Activated CD4-positive, alpha-beta memory T cell treated with anti-CD3 and anti-CD28 coated beads, Interleukin-2, amount 10 ng/mL, durations not matched to agents 7 days and 5 days (primary cell): Measurements from ENCODE around the gene GPC2. TPM values are rescaled to one million over a fixed set of nuclear protein-coding genes. Genes with fewer than 3 reads are reported as not detected.

Experiments used
- CTCF ChIA-PET: fragments of 350-600 bp; sonication (Branson Sonifier 250); formaldehyde crosslinking; loops from one replicate; lab custom pipeline; 2021; ENCODE audit warnings: antibody characterized with exemption, inconsistent platforms; lab: Charles Lee
- POLR2A ChIA-PET: fragments of 350-600 bp; sonication (Branson Sonifier 250); formaldehyde crosslinking; loops from one replicate; lab custom pipeline; 2021; ENCODE audit warnings: antibody characterized with exemption; lab: Charles Lee
- DNase-seq: peaks from one replicate; pipeline ENCODE4 v3.0.0-alpha.2; 2020
- H3K27ac Mint-ChIP-seq: one replicate; pipeline ENCODE4 v1.8.0; 2021; ENCODE audit warnings: mild to moderate bottlenecking, mixed read lengths
- H3K27me3 Mint-ChIP-seq: one replicate; pipeline ENCODE4 v1.8.0; 2021; ENCODE audit warnings: mixed read lengths
- H3K36me3 Mint-ChIP-seq: one replicate; pipeline ENCODE4 v1.8.0; 2021; ENCODE audit warnings: low read depth, mixed read lengths
- H3K4me1 Mint-ChIP-seq: one replicate; pipeline ENCODE4 v1.8.0; 2021; ENCODE audit warnings: mixed read lengths
- H3K4me3 Mint-ChIP-seq: one replicate; pipeline ENCODE4 v1.8.0; 2021; ENCODE audit warnings: mild to moderate bottlenecking, mixed read lengths
- H3K9me3 Mint-ChIP-seq: one replicate; pipeline ENCODE4 v1.8.0; 2021; ENCODE audit warnings: mixed read lengths
- total RNA-seq, 2 experiments: library from RNA; stranded (reverse); gene quantifications; one replicate each; pipeline ENCODE4 v1.2.3, GENCODE V29; 2021

Gene GPC2
- total RNA-seq, 2 experiments from 2014 or later = 3.8 to 4.8 TPM

DNA sequence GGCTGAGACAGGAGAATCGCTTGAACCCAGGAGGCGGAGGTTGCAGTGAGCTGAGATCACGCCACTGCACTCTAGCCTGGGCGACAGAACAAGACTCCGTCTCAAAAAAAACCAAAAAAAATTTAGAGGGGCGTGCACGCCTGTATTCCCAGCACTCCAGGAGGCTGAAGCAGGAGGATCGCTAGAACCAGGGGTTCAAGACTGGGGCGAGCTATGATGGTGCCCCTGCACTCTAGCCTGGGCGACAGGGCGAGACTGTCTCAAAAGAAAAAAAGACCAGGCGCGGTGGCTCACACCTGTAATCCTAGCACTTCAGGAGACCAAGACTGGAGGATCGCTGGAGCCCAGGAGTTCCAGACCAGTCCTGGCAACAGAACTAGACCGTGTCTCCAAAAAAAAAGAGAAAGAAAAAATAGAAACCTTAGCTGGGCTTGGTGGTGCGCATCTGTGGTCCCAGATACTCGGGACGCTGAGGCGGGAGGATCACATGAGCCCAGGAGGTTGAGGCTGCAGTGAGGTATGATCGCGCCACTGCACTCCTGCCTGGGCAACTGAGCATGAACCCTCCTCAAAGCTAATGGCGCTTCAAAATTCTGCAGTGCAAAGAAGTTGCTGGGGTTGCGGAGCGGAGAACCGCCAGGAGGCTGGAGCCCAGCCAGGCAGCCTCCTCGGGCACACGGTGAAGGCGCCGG is 50.8 kb downstream of the GPC2 start:
- POLR2A ChIA-PET = interaction anchor here (0.5 to 5.8 kb wide), 20 partner anchors 11 to 580 kb away, joined by 3 to 81 read pairs (median 5); partner anchors contain the start of genes AP4M1, COPS6, MCM7 and MEPCE
- H3K9me3 Mint-ChIP-seq = no peaks in the 10 kb centered on the region
- DNase-seq = no peak
- H3K36me3 Mint-ChIP-seq = peaks cover 32% of the 10 kb centered on the region
- peak overlapping the region; percentile 100 for H3K4me3 Mint-ChIP-seq
- CTCF ChIA-PET = interaction anchor here (0.6 to 2.1 kb wide), 6 partner anchors 15 to 319 kb away, joined by 3 to 5 read pairs (median 4); partner anchors contain the start of gene LAMTOR4
- peaks cover 36% of the 10 kb centered on the region for H3K4me1 Mint-ChIP-seq
- H3K27me3 Mint-ChIP-seq = no peaks in the 10 kb centered on the region
- peak overlapping the region; percentile 100 for H3K27ac Mint-ChIP-seq

DNA sequence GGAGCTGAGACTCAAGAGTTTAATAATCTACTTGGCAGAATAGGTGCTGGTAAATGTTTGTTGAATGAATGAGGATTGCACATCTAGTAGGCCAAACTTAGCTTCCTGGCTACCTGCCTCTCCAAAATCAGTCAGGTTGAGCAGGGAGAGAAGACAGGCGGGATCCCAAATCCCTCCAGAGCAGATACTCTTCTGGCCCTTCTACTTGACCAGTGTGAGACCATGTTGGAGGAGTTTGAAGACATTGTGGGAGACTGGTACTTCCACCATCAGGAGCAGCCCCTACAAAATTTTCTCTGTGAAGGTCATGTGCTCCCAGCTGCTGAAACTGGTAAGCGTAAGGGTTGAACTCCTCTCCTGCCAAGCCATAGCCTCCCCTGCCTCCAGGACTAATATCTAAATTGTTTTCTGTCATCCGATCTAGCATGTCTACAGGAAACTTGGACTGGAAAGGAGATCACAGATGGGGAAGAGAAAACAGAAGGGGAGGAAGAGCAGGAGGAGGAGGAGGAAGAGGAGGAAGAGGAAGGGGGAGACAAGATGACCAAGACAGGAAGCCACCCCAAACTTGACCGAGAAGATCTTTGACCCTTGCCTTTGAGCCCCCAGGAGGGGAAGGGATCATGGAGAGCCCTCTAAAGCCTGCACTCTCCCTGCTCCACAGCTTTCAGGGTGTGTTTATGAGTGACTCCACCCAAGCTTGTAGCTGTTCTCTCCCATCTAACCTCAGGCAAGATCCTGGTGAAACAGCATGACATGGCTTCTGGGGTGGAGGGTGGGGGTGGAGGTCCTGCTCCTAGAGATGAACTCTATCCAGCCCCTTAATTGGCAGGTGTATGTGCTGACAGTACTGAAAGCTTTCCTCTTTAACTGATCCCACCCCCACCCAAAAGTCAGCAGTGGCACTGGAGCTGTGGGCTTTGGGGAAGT is 52.6 kb downstream of the GPC2 start:
- ChIA-PET CTCF (interaction anchor here (0.7 to 2.1 kb wide), 2 partner anchors 24 to 127 kb away, joined by 5 read pairs; partner anchors contain the start of gene LAMTOR4), POLR2A (interaction anchor here (0.9 to 5.8 kb wide), 6 partner anchors 19 to 220 kb away, joined by 3 to 81 read pairs (median 5); partner anchors contain the start of genes AP4M1, MCM7, PVRIG and ZKSCAN1)
- H3K27me3 Mint-ChIP-seq = no peaks in the 10 kb centered on the region
- peaks cover 42% of the 10 kb centered on the region for H3K4me1 Mint-ChIP-seq
- peaks cover 32% of the 10 kb centered on the region for H3K36me3 Mint-ChIP-seq
- H3K27ac Mint-ChIP-seq = peak overlapping the region; percentile 31
- peak overlapping the region; percentile 17 for H3K4me3 Mint-ChIP-seq
- no peak for DNase-seq
- H3K9me3 Mint-ChIP-seq = no peaks in the 10 kb centered on the region

DNA sequence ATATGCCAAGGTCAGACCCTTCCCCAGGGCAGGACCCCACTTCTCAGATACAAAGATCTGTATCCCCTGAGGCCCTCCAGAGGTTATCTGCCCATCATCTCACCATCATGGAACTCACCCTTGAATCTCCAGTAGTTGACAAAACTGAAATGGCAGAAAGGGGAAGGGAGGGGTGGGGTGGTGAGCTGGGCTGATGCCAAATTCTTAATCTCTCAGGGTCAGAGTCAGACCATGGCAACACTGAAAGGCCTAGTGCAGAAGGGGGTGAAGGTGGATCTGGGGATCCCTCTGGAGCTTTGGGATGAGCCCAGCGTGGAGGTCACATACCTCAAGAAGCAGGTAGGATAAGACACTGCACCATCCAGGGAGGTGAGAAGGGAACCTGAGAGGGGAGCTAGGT is 54.6 kb downstream of the GPC2 start:
- Mint-ChIP-seq H3K4me3 (no peak overlapping the region), H3K27me3 (no peaks in the 10 kb centered on the region), H3K4me1 (peaks cover 45% of the 10 kb centered on the region), H3K36me3 (peaks cover 36% of the 10 kb centered on the region), H3K27ac (no peak overlapping the region), H3K9me3 (no peaks in the 10 kb centered on the region)
- no peak for DNase-seq
- CTCF ChIA-PET = no interaction called here
- POLR2A ChIA-PET = interaction anchor here (5.8 kb wide), 1 partner anchor 21 kb away, joined by 81 read pairs; the partner anchor contains the start of genes AP4M1 and MCM7

DNA sequence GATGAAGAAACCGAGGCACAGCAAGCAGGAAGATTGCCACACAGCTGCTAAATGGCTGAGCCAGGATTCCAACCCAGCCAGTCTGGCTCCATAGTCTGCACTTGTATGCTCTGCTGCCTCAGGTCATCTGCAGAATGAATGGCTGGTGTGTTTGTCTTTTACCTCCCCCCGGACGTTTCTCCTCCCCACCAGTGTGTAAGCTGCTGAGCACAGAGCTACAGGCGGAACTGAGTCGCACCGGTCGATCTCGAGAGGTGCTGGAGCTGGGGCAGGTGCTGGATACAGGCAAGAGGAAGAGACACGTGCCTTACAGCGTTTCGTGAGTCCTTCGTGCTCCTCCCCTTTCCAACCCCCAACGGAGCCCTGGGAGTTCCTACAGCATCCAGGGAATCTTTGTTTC is 55.1 kb downstream of the GPC2 start:
- ChIA-PET CTCF (no interaction called here), POLR2A (interaction anchor here (5.8 kb wide), 1 partner anchor 21 kb away, joined by 81 read pairs; the partner anchor contains the start of genes AP4M1 and MCM7)
- no peaks in the 10 kb centered on the region for H3K27me3 Mint-ChIP-seq
- H3K4me3 Mint-ChIP-seq = no peak overlapping the region
- H3K27ac Mint-ChIP-seq = no peak overlapping the region
- H3K9me3 Mint-ChIP-seq = no peaks in the 10 kb centered on the region
- H3K4me1 Mint-ChIP-seq = peaks cover 45% of the 10 kb centered on the region
- H3K36me3 Mint-ChIP-seq = peaks cover 36% of the 10 kb centered on the region
- no peak for DNase-seq

DNA sequence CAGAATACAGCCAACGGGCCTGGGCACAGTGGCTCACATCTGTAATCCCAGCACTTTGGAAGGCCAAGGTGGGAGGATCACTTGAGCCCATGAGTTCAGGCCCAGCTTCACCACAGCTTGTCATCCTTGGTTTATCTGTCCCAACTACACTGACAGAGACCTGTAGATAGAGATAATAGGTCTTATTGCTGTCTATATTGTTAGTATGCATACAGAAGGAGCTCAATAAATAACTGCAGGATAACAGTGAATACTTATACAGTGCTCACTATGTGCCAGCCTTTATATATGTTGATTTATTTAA is 56.5 kb downstream of the GPC2 start:
- POLR2A ChIA-PET = interaction anchor here (0.6 to 2.2 kb wide), 11 partner anchors 8 to 754 kb away, joined by 3 to 56 read pairs (median 4); partner anchors contain the start of genes AP4M1, LAMTOR4, MCM7 and SRRT
- Mint-ChIP-seq H3K36me3 (peaks cover 37% of the 10 kb centered on the region), H3K4me1 (peaks cover 44% of the 10 kb centered on the region), H3K9me3 (no peaks in the 10 kb centered on the region), H3K4me3 (peak overlapping the region; percentile 86), H3K27me3 (no peaks in the 10 kb centered on the region), H3K27ac (peak overlapping the region; percentile 82)
- DNase-seq = no peak
- CTCF ChIA-PET = interaction anchor here (0.6 to 2.4 kb wide), 3 partner anchors 9 to 19 kb away, joined by 3 to 15 read pairs (median 11); partner anchors contain the start of genes AP4M1 and MCM7

DNA sequence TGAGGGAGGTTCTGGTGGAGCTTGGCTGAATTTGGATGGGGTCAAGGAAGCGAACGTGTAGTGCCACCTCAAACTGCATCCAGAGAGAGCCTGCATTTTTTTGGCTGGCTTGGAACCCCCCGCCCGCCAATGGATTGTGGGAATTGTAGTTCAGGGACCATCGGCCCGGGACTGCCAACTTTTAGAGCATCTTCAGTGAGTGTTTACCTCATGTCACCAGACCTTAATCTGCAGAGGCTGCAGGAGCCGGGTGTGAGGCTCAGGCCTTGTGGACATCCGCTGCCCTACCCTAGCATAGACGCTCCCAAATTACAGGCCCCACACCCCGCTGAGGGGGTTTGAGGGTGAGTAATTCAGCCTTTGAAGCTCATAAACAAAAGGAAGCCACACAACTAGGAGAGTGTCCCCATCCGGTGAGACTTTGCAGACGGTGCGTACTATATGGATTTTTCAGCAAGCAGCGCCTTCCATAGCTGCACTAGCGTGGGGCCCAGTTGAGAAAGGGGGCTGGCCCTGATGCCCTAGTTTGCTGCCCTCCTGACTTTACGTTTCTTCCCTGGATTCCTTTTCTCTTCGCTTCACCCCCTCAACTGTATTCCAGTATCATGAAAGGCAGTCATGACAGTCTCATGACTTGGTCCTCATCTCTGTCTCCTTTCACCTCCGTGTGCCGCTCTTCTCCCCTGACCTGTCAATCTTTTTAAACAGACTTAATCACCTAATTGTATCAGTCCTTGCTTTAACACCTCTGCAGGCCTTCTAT is 57.0 kb downstream of the GPC2 start:
- ChIA-PET CTCF (interaction anchor here (0.6 to 2.4 kb wide), 3 partner anchors 10 to 18 kb away, joined by 3 to 15 read pairs (median 11); partner anchors contain the start of genes AP4M1 and MCM7), POLR2A (interaction anchor here (0.6 to 2.2 kb wide), 12 partner anchors 9 to 754 kb away, joined by 3 to 56 read pairs (median 4); partner anchors contain the start of genes AP4M1, LAMTOR4, MCM7 and SRRT)
- no peaks in the 10 kb centered on the region for H3K9me3 Mint-ChIP-seq
- H3K4me1 Mint-ChIP-seq = peaks cover 39% of the 10 kb centered on the region
- H3K27ac Mint-ChIP-seq = peak overlapping the region; percentile 82
- H3K27me3 Mint-ChIP-seq = no peaks in the 10 kb centered on the region
- peak; percentile 80 for DNase-seq
- H3K36me3 Mint-ChIP-seq = peaks cover 33% of the 10 kb centered on the region
- peak overlapping the region; percentile 86 for H3K4me3 Mint-ChIP-seq

Other genes with a start within 250 kb of the GPC2 start
- not detected for gene GJC3, start 247.8 kb downstream of the GPC2 start, total RNA-seq
- not detected for gene AZGP1, start 201.3 kb downstream of the GPC2 start, total RNA-seq
- gene ZKSCAN1, start 161.8 kb downstream of the GPC2 start, total RNA-seq = 10 to 100 TPM; 63.1 to 65.5 TPM
- gene ZSCAN21, start 127.6 kb downstream of the GPC2 start, total RNA-seq = 1 to 10 TPM; 6.9 TPM
- 10 to 100 TPM; 21.1 to 22.1 TPM for gene ZNF3, start 95.7 kb downstream of the GPC2 start, total RNA-seq
- gene COPS6, start 88.4 kb downstream of the GPC2 start, total RNA-seq = 10 to 100 TPM; 81.7 to 86.3 TPM
- gene MCM7, start 76.0 kb downstream of the GPC2 start, total RNA-seq = 100 to 1,000 TPM; 266 to 273 TPM
- gene AP4M1, start 75.7 kb downstream of the GPC2 start, total RNA-seq = 10 to 100 TPM; 10.6 to 15.2 TPM
- 10 to 100 TPM; 54.6 to 56.5 TPM for gene TAF6, start 58.0 kb downstream of the GPC2 start, total RNA-seq
- 10 to 100 TPM; 31.3 to 32.5 TPM for gene CNPY4, start 57.7 kb downstream of the GPC2 start, total RNA-seq
- gene MBLAC1, start 50.4 kb downstream of the GPC2 start, total RNA-seq = 1 to 10 TPM; 3.4 to 4.1 TPM
- 100 to 1,000 TPM; 164 to 167 TPM for gene LAMTOR4, start 28.5 kb downstream of the GPC2 start, total RNA-seq
- gene TRAPPC14, start 18.7 kb downstream of the GPC2 start, total RNA-seq = 10 to 100 TPM; 37.8 to 41.2 TPM
- gene GAL3ST4, start 8.8 kb downstream of the GPC2 start, total RNA-seq = 1 to 10 TPM; 2.4 to 2.7 TPM
- gene STAG3, start 537 bp upstream of the GPC2 start, total RNA-seq = 10 to 100 TPM; 12.9 to 13.1 TPM
- 10 to 100 TPM; 70.5 to 71.8 TPM for gene PVRIG, start 42.6 kb upstream of the GPC2 start, total RNA-seq
- not detected for gene SPDYE3, start 130.3 kb upstream of the GPC2 start, total RNA-seq
- gene PILRB, start 180.7 kb upstream of the GPC2 start, total RNA-seq = 10 to 100 TPM; 39.8 to 40.6 TPM
- 1 to 10 TPM; 1.3 to 1.5 TPM for gene PILRA, start 196.1 kb upstream of the GPC2 start, total RNA-seq